Measurements from ENCODE around the gene LRRN2.

Gene LRRN2

GRCh38 chr1:204711947-204712701, 26.6 kb upstream of the LRRN2 start:
- TF ChIP-seq TSHZ2 (CRISPR knock-in tag; IDR thresholded peaks at IDR 0.05) (no peak), ZNF70 (CRISPR knock-in tag; IDR thresholded peaks at IDR 0.05) (no peak), CSDC2 (CRISPR knock-in tag; IDR thresholded peaks at IDR 0.05) (no peak), POU6F1 (CRISPR knock-in tag; IDR thresholded peaks at IDR 0.05; ENCODE audit: borderline replicate concordance, low read depth) (no peak), ZNF565 (CRISPR knock-in tag; conservative IDR thresholded peaks at IDR 0.05; ENCODE audit: low read depth) (no peak), PATZ1 (CRISPR knock-in tag; IDR thresholded peaks at IDR 0.05; ENCODE audit: borderline replicate concordance) (no peak)
- ATAC-seq = no peak

GRCh38 chr1:204711103-204711946, 25.8 kb upstream of the LRRN2 start:
- TF ChIP-seq ISL1 (CRISPR knock-in tag; IDR thresholded peaks at IDR 0.05) (no peak), ZNF8 (CRISPR knock-in tag; IDR thresholded peaks at IDR 0.05) (no peak), GLIS3 (CRISPR knock-in tag; IDR thresholded peaks at IDR 0.05) (no peak), PATZ1 (CRISPR knock-in tag; IDR thresholded peaks at IDR 0.05; ENCODE audit: borderline replicate concordance) (no peak), TOX (CRISPR knock-in tag; IDR thresholded peaks at IDR 0.05; ENCODE audit: borderline replicate concordance) (no peak), BACH2 (CRISPR knock-in tag; IDR thresholded peaks at IDR 0.05; ENCODE audit: borderline replicate concordance) (no peak), ESRRG (CRISPR knock-in tag; IDR thresholded peaks at IDR 0.05) (no peak), ARNTL (CRISPR knock-in tag; IDR thresholded peaks at IDR 0.05; ENCODE audit: borderline replicate concordance, low read depth) (no peak), CSDC2 (CRISPR knock-in tag; IDR thresholded peaks at IDR 0.05) (no peak)
- no peak for ATAC-seq

GRCh38 chr1:204709960-204710912, 24.7 kb upstream of the LRRN2 start:
- no peak for ATAC-seq
- TF ChIP-seq ARNTL (CRISPR knock-in tag; IDR thresholded peaks at IDR 0.05; ENCODE audit: borderline replicate concordance, low read depth) (no peak), ZNF8 (CRISPR knock-in tag; IDR thresholded peaks at IDR 0.05) (no peak), TOX (CRISPR knock-in tag; IDR thresholded peaks at IDR 0.05; ENCODE audit: borderline replicate concordance) (no peak), BACH2 (CRISPR knock-in tag; IDR thresholded peaks at IDR 0.05; ENCODE audit: borderline replicate concordance) (no peak), CSRNP3 (CRISPR knock-in tag; IDR thresholded peaks at IDR 0.05) (no peak), TCF4 (CRISPR knock-in tag; IDR thresholded peaks at IDR 0.05; ENCODE audit: borderline replicate concordance) (no peak), TSHZ2 (CRISPR knock-in tag; IDR thresholded peaks at IDR 0.05) (no peak), ZNF565 (CRISPR knock-in tag; conservative IDR thresholded peaks at IDR 0.05; ENCODE audit: low read depth) (no peak), ESRRG (CRISPR knock-in tag; IDR thresholded peaks at IDR 0.05) (no peak), ZNF70 (CRISPR knock-in tag; IDR thresholded peaks at IDR 0.05) (no peak), CSDC2 (CRISPR knock-in tag; IDR thresholded peaks at IDR 0.05) (no peak), PATZ1 (CRISPR knock-in tag; IDR thresholded peaks at IDR 0.05; ENCODE audit: borderline replicate concordance) (no peak)

Measured in SK-N-SH treated with all-trans-retinoic acid at 6 μM for 48 hours (cell line).